Omental fat pad (tissue), 4 donors: ENCODE measurements around the gene CACNA2D4. TPM values are rescaled to one million over a fixed set of nuclear protein-coding genes. Genes with fewer than 3 reads are reported as not detected.

ENCODE experiments used
- ATAC-seq: fragments of 150-250 bp; one replicate; pipeline ENCODE4 v1.9.1; 2016; ENCODE audit warnings: mild to moderate bottlenecking, moderate library complexity; ENCODE audit not compliant: low FRiP score
- DNase-seq: peaks from one replicate; pipeline ENCODE4 v3.0.0-alpha.2; 2019; ENCODE audit warnings: low spot score
- CTCF ChIP-seq, 3 donors: fragments of 450-650 bp; IDR thresholded peaks; one replicate each; pipeline ENCODE4 v1.5.1; 2016 to 2017; ENCODE audit warnings: antibody characterized with exemption in 3 of 3, mild to moderate bottlenecking in 3 of 3, moderate library complexity in 2 of 3
- total RNA-seq, 4 donors: library from RNA; depleted of rRNA; stranded (reverse); fragments of >200 nt; gene quantifications; one replicate each; pipeline ENCODE4 v1.1.0, GENCODE V29; 2016

Gene CACNA2D4
- total RNA-seq, 4 donors from 2014 or later: 3.9 to 13.0 (median 6.8) TPM

GRCh38 chr12:1844661-1845409 is 73.6 kb downstream of the CACNA2D4 start:
- no peak for TF ChIP-seq CTCF (IDR thresholded peaks at IDR 0.05)
- no peak for ATAC-seq
- no peak for DNase-seq

GRCh38 chr12:1844223-1844622 is 74.2 kb downstream of the CACNA2D4 start:
- no peak for TF ChIP-seq CTCF (IDR thresholded peaks at IDR 0.05)
- ATAC-seq (no peak), DNase-seq (no peak)

- TF ChIP-seq CTCF (IDR thresholded peaks at IDR 0.05): no peak
These were observed 74.8 kb downstream of the CACNA2D4 start for GRCh38 chr12:1843641-1844005.

GRCh38 chr12:1842905-1843640 is 75.4 kb downstream of the CACNA2D4 start:
- DNase-seq (no peak), ATAC-seq (no peak)
- no peak for TF ChIP-seq CTCF (IDR thresholded peaks at IDR 0.05)

More at GRCh38 chr12:1843641-1844005, 74.8 kb downstream of the CACNA2D4 start:
- no peak for ATAC-seq
- no peak for DNase-seq

- TF ChIP-seq CTCF (IDR thresholded peaks at IDR 0.05): no peak
- DNase-seq (no peak), ATAC-seq (no peak)
These were observed 76.1 kb downstream of the CACNA2D4 start for GRCh38 chr12:1842183-1842904.

- no peak for TF ChIP-seq CTCF (IDR thresholded peaks at IDR 0.05)
- DNase-seq: no peak
- ATAC-seq: no peak
These were observed 76.8 kb downstream of the CACNA2D4 start for GRCh38 chr12:1841586-1842182.
